Psoas muscle (tissue), 8 donors: ENCODE data around the gene ADCY7. TPM values are rescaled to one million over a fixed set of nuclear protein-coding genes. Genes with fewer than 3 reads are reported as not detected.

ENCODE experiments used
- ATAC-seq, 4 donors: fragments of 200-7000 bp; cut with Tn5 transposase; one replicate each; pipeline ENCODE4 v1.9.1; 2020; ENCODE audit warnings: moderate library complexity in 3 of 4, mild to moderate bottlenecking in 2 of 4
- DNase-seq, 2 donors: peaks; one replicate each; pipeline ENCODE4 v3.0.0-alpha.2; 2020
- H3K27ac ChIP-seq: fragments of 200-600 bp; one replicate; pipeline ENCODE4 v1.8.0; 2022
- H3K27me3 ChIP-seq, 3 donors: fragments of 200-600 bp in 1 of 3; one replicate each; pipeline versions ENCODE4 v1.6.1 to v1.8.0; 2013 to 2022; ENCODE audit warnings: low read length in 2 of 3, mild to moderate bottlenecking in 2 of 3, moderate library complexity in 1 of 3; ENCODE audit not compliant: insufficient read depth in 3 of 3
- H3K36me3 ChIP-seq, 2 donors: fragments of 200-600 bp in 1 of 2; one replicate each; pipeline versions ENCODE4 v1.6.1 to v1.8.0; 2013 to 2022; ENCODE audit warnings: low read depth in 1 of 2, mild to moderate bottlenecking in 1 of 2, moderate library complexity in 1 of 2; ENCODE audit not compliant: insufficient read depth in 1 of 2
- H3K4me1 ChIP-seq: fragments of 200-600 bp; one replicate; pipeline ENCODE4 v1.8.0; 2022
- H3K4me3 ChIP-seq: fragments of 200-600 bp; one replicate; pipeline ENCODE4 v1.8.0; 2022; ENCODE audit warnings: mild to moderate bottlenecking
- H3K9me3 ChIP-seq: fragments of 200-600 bp; one replicate; pipeline ENCODE4 v1.8.0; 2022
- CTCF ChIP-seq: fragments of 200-600 bp; IDR thresholded peaks from one replicate; pipeline ENCODE4 v1.8.0; 2022; ENCODE audit warnings: antibody characterized with exemption
- WGBS, 3 donors: extraction: QIAGEN DNeasy Blood & Tissue Kit; methylation state at CpG; one replicate each; pipeline versions ENCODE4 v1.1.6 to v1.1.7; 2013; 5-methylcytosine and 5-hydroxymethylcytosine counted together
- intact Hi-C, 2 donors: fragments of 100-400 bp; cut with DNase I; formaldehyde crosslinking; loops; one replicate each; pipeline versions ENCODE4 v1.11.0 to v1.14.2; 2022
- polyA plus RNA-seq, 3 donors: library from polyadenylated mRNA; stranded (reverse); fragments of 200-250 nt; gene quantifications; one replicate each; pipeline ENCODE4 v1.2.3, GENCODE V29; 2013
- total RNA-seq, 4 donors: library from RNA; stranded (reverse); fragmentation: NEBNext Ultra II Directional in 2 of 4; extraction: Animal tissue kit (Norgen Biotek cat#: 25700) in 2 of 4; gene quantifications; one replicate each; pipeline versions ENCODE4 v1.2.1 to v1.2.4, GENCODE V29; 2021 to 2023
- donor health status: healthy with polysubstance abuse.
- donor health status: DM: no; HTN: no; CAD: no; lungs with moderate emphysema.
- donor health status: Bipolar disorder and iron deficiency.
- donor health status: healthy.
- donor health status: DM: yes; HTN: yes; CAD: no.
- donor health status: DM: no; HTN: no; CAD: no.
- donor health status: DM: no; HTN: no; CAD: no.
- donor health status: DM: yes; HTN: yes; CAD: no.

ADCY7 gene
- total and polyA plus RNA-seq, 7 donors = 0.34 to 5.5 (median 3.1) TPM

- Histone ChIP-seq H3K4me1 (peaks cover 8% of the 10 kb centered on the region), H3K4me3 (no peak overlapping the region), H3K27me3 (no peaks in the 10 kb centered on the region), H3K9me3 (no peaks in the 10 kb centered on the region), H3K27ac (no peak overlapping the region), H3K36me3 (peaks cover 7 to 75% of the 10 kb centered on the region in 2 donors)
- 51 to 69% (median 55%) methylated on average over 7 of the region's 7 CpGs for WGBS, 3 donors
- intact Hi-C loops = loop anchor here in 1 of 2 donors (10.0 kb wide), 1 partner anchor 112 kb away; no protein-coding TSS in a partner anchor
- DNase-seq (peak in 1 of 2 donors; percentile 24), ATAC-seq (peak; percentile 25 to 54 (median 51))
- peak; percentile 37 for TF ChIP-seq CTCF
These were observed 60.6 kb downstream of the ADCY7 start for GRCh38 chr16:50326835-50327465.

GRCh38 chr16:50329446-50330189 is 63.3 kb downstream of the ADCY7 start:
- Histone ChIP-seq H3K9me3 (no peaks in the 10 kb centered on the region), H3K4me3 (no peak overlapping the region), H3K4me1 (peaks cover 13% of the 10 kb centered on the region), H3K27me3 (no peaks in the 10 kb centered on the region), H3K36me3 (peaks cover 7 to 74% of the 10 kb centered on the region in 2 donors), H3K27ac (no peak overlapping the region)
- ATAC-seq (no peak), DNase-seq (peak in 1 of 2 donors; percentile 15)
- intact Hi-C loops = loop anchor here in 1 of 2 donors (10.0 kb wide), 1 partner anchor 115 kb away; no protein-coding TSS in a partner anchor
- TF ChIP-seq CTCF = no peak
- 61 to 78% (median 74%) methylated on average over 11 of the region's 11 CpGs for WGBS, 3 donors

GRCh38 chr16:50331570-50331969 is 65.2 kb downstream of the ADCY7 start:
- Histone ChIP-seq H3K9me3 (no peaks in the 10 kb centered on the region), H3K27ac (no peak overlapping the region), H3K4me3 (no peak overlapping the region), H3K4me1 (peaks cover 13% of the 10 kb centered on the region), H3K27me3 (no peaks in the 10 kb centered on the region), H3K36me3 (peaks cover 5 to 67% of the 10 kb centered on the region in 2 donors)
- TF ChIP-seq CTCF = no peak
- WGBS, 3 donors = 72 to 99% (median 84%) methylated on average over 5 of the region's 5 CpGs
- intact Hi-C loops = no loop called here
- ATAC-seq (no peak), DNase-seq (no peak)

- DNase-seq = no peak
- intact Hi-C loops = no loop called here
- Histone ChIP-seq H3K4me3 (no peak overlapping the region), H3K27ac (no peak overlapping the region), H3K36me3 (peaks cover 5 to 57% of the 10 kb centered on the region in 2 donors), H3K4me1 (peaks cover 17% of the 10 kb centered on the region), H3K9me3 (no peaks in the 10 kb centered on the region), H3K27me3 (no peaks in the 10 kb centered on the region)
- peak in 1 of 4 donors; percentile 17 for ATAC-seq
- no peak for TF ChIP-seq CTCF
- 94 to 97% (median 96%) methylated on average over 3 of the region's 3 CpGs for WGBS, 3 donors
These were observed 66.2 kb downstream of the ADCY7 start for GRCh38 chr16:50332599-50332998.
